GM18511 (cell line): Measurements from ENCODE around the gene TRIM74.
"Not testable (repeated sequence)": the region's sequence is repeated elsewhere in the genome, so short reads cannot be mapped to it uniquely, and the experiment has no call there.

Experiments
- ATAC-seq: cut with Tn5 transposase; IDR thresholded peaks from one replicate; pipeline ENCODE4 v1.9.1; 2021; ENCODE audit warnings: mild to moderate bottlenecking, moderate library complexity; ENCODE audit not compliant: unreplicated experiment

TRIM74 gene

GRCh38 chr7:72960029-72960428, 9.2 kb downstream of the TRIM74 start:
- ATAC-seq = not testable (repeated sequence)

DNA sequence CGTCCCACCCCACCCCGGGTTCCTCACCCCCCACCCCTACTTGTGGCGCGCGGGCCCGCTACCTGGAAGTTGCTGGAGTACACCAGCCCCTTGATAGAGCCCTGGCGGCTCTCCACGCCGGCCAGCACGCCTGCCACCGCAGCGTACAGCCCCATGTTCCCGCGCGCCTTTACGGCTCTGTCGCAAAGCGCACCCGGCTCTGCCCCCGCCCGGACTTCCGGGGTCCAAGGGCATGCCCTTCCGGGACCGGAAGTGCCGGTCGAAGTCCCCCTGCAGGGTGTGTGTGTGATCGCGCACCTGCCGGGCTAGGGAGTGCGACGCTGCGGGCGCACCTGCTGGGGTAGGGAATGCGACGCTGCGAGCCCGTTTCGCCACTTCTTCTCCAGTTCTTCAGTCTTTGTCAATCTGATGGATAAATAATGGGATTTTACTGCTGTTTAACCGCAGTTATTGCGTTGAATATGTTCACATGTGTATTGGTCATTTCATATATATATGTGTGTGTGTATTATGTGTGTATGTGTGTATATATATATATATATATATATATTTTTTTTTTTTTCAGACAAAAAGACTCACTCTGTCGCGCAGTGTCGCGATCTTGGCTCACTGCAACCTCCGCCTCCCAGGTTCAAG, 14.6 kb downstream of the TRIM74 start:
- ATAC-seq = peak; percentile 87

DNA sequence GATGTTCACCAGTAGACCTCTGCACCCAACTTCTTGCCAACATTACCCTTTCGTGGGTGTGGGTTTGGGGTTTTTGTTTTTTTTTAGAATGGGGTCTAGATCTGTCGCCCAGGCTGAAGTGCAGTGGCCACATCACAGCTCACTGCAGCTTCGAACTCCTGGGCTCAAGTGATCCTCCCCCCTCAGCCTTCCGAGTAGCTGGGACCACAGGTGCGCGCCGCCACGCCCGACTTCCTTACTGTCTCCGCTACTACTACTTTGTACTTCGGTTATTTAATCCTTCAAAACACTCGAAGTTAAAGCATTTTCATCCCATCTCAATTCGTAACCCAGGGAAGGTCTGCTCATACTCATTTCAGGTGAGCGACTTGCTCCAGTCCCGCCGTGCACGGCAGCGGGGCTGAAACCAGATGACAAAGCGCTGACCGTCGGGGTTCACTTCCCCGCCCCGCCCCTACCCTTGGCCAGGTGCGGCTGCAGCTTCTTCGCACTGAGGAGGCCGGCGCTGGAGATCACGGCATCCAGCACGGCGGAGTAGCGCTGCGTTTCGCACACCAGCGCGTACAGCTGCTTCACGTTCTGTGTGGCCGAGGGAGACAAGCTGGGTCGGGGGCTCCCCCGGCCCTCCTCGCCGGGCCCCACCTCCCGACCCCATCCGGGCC, 15.2 kb downstream of the TRIM74 start:
- ATAC-seq = peak; percentile 70

GRCh38 chr7:72950432-72950831, 18.8 kb downstream of the TRIM74 start:
- not testable (repeated sequence) for ATAC-seq

- not testable (repeated sequence) for ATAC-seq
Observed at GRCh38 chr7:72949686-72950085, 19.6 kb downstream of the TRIM74 start.

GRCh38 chr7:72949276-72949675, 20.0 kb downstream of the TRIM74 start:
- not testable (repeated sequence) for ATAC-seq

GRCh38 chr7:72948714-72949113, 20.6 kb downstream of the TRIM74 start:
- ATAC-seq = not testable (repeated sequence)

GRCh38 chr7:72946130-72946745, 23.0 kb downstream of the TRIM74 start:
- ATAC-seq = not testable (repeated sequence)

- ATAC-seq = not testable (repeated sequence)
Observed at GRCh38 chr7:72945597-72945996, 23.7 kb downstream of the TRIM74 start.

GRCh38 chr7:72944937-72945336, 24.3 kb downstream of the TRIM74 start:
- not testable (repeated sequence) for ATAC-seq

DNA sequence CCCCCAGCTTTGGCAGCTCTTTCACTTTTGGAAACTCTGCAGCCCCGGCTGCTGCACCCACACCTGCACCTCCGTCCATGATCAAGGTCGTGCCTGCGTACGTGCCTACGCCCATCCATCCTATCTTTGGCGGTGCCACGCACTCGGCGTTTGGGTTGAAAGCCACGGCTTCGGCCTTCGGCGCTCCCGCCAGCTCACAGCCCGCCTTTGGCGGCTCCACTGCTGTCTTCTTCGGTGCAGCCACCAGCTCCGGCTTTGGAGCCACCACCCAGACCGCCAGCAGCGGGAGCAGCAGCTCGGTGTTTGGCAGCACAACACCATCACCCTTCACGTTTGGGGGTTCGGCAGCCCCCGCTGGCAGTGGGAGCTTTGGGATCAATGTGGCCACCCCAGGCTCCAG, 26.3 kb downstream of the TRIM74 start:
- ATAC-seq = not testable (repeated sequence)

- not testable (repeated sequence) for ATAC-seq
Observed at GRCh38 chr7:72942022-72942705, 27.1 kb downstream of the TRIM74 start.

DNA sequence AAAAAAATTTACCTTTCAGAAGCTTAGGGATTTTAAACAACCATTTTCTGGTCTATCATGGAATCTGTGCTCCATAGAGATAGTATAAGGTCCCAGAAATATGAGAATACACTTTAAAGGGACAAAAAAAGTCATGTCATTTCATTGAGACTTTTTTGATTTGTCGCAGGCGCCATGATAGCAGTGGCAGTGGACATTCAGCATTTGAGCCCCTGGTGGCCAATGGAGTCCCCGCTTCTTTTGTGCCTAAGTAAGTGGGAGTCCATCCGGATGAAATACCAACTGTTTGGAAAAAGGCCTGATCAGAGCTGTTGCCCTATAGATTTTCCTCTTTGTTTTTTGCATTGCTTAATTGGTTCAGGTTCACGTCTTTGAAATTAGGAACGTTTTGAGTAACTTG, 41.0 kb downstream of the TRIM74 start:
- ATAC-seq = not testable (repeated sequence)

DNA sequence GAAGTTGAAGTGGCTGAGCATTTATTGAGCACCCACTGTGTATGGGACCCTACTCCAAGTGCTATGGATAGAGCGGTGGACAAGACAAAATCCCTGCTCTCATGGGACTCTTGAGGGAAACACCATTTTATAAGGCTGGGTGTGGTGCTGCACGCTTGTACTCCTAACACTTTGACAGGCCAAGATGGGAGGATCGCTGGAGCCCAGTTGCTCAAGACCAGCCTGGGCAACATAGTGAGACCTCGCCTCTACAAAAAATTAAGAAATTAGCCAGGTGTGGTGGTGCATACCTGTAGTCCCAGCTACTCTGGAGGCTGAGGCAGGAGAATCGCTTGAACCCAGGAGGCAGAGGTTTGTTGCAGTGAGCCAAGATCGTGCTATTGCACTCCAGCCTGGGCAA, 41.5 kb downstream of the TRIM74 start:
- ATAC-seq = not testable (repeated sequence)

- ATAC-seq = no peak
Observed at GRCh38 chr7:72925546-72926120, 43.6 kb downstream of the TRIM74 start.

- ATAC-seq = peak; percentile 91
Observed at GRCh38 chr7:72924733-72925545, 44.3 kb downstream of the TRIM74 start, which contains the start of gene POM121. Gene POM121, plus strand, starts transcription at chr7:72925095. Its CDS starts 27 bp downstream, at chr7:72925122.

DNA sequence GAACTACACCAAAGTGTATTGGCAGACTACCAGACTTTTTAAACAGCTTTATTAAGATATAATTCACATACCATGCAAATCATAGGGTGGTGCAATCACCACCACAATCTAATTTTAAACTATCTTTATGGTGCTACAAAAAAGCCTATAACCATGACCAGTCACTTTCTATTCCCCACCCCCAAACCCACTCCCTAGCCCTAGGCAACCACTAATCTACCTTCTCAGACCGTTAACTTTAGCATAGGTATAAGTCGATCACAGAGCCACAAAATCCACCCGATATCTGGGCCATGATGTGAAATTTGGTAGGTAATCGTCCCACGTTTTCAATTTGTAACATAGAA, 44.9 kb downstream of the TRIM74 start:
- ATAC-seq = peak; percentile 23

GRCh38 chr7:72919256-72919775, 50.0 kb downstream of the TRIM74 start:
- no peak for ATAC-seq

DNA sequence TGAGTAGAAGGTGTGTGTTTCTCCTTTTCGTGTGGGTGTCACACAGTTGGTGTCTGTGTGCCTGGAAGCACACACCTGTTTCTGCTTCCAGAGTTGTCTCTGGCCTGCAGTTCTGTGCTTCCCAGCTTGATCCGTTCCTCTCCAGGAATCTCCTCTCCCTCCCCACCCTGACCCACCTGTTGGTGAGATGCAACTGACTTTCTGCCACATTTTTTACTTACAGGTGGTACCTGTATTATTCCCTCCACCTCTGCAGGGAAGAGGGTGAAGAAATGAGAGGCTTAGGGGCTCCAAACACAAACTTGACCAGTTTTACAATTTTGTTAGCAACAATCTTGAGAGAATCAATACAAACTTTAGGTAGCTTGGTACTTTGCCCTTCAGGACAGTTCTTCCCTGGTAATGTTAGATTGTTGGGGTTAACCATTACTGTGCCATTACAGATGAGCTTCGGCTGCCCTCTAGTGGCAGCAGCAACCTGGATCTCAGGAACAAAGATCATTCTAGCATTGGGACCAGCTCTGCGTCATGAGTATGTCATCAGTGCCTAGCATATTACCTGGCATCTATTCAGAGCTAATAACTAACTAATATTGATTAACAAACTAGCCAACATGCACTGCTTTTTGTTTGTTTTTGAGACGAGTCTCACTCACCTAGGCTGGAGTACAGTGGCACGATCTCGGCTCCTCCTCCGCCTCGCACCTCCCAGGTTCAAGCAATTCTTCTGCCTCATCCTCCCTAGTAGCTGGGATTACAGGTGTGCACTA, 54.3 kb downstream of the TRIM74 start:
- peak; percentile 88 for ATAC-seq
